Neural progenitor cell (in vitro differentiated cells): ENCODE data around the gene CYP2S1. TPM values are rescaled to one million over a fixed set of nuclear protein-coding genes. Genes with fewer than 3 reads are reported as not detected.

Experiments
- DNase-seq: peaks from one replicate; pipeline ENCODE4 v3.0.0-alpha.2; 2016; ENCODE audit warnings: low spot score
- H2AFZ ChIP-seq: fragments of 200-600 bp; sonication (generic); replicated peaks from 2 replicates; pipeline ENCODE4 v1.6.1; 2016; ENCODE audit warnings: antibody characterized with exemption
- H3F3A ChIP-seq: fragments of 200-600 bp; sonication (generic); 2 replicates; pipeline ENCODE4 v1.6.1; 2016; ENCODE audit warnings: antibody characterized with exemption, low read depth
- H3K27ac ChIP-seq: fragments of 200-600 bp; sonication (generic); 2 replicates; pipeline ENCODE4 v1.5.1; 2016; ENCODE audit warnings: mild to moderate bottlenecking
- H3K27me3 ChIP-seq: fragments of 200-600 bp; sonication (generic); 2 replicates; pipeline ENCODE4 v1.6.1; 2016; ENCODE audit warnings: mild to moderate bottlenecking, moderate library complexity
- H3K36me3 ChIP-seq: fragments of 200-600 bp; sonication (generic); 2 replicates; pipeline ENCODE4 v1.5.1; 2016
- H3K4me1 ChIP-seq: fragments of 200-600 bp; sonication (generic); 2 replicates; pipeline ENCODE4 v1.6.1; 2016; ENCODE audit warnings: mixed run types
- H3K4me2 ChIP-seq: fragments of 200-600 bp; sonication (generic); 2 replicates; pipeline ENCODE4 v1.6.1; 2016
- H3K4me3 ChIP-seq: fragments of 200-600 bp; sonication (generic); 2 replicates; pipeline ENCODE4 v1.5.1; 2016
- H3K79me2 ChIP-seq: fragments of 200-600 bp; sonication (generic); 2 replicates; pipeline ENCODE4 v1.6.1; 2016; ENCODE audit warnings: low read depth
- H3K9ac ChIP-seq: fragments of 200-600 bp; sonication (generic); 2 replicates; pipeline ENCODE4 v1.6.1; 2016
- H3K9me3 ChIP-seq: fragments of 200-600 bp; sonication (generic); 2 replicates; pipeline ENCODE4 v1.5.1; 2016; ENCODE audit warnings: low read depth
- H4K20me1 ChIP-seq: fragments of 200-600 bp; sonication (generic); 2 replicates; pipeline ENCODE4 v1.6.1; 2016; ENCODE audit warnings: low read depth
- H3K27ac Mint-ChIP-seq: 3 replicates; pipeline ENCODE4 v1.8.0; 2021; ENCODE audit warnings: mixed read lengths
- H3K27me3 Mint-ChIP-seq: 2 replicates; pipeline ENCODE4 v1.8.0; 2022; ENCODE audit warnings: low read depth, mild to moderate bottlenecking, inconsistent platforms, moderate library complexity, mixed read lengths; ENCODE audit not compliant: insufficient read depth
- H3K36me3 Mint-ChIP-seq: 3 replicates; pipeline ENCODE4 v1.8.0; 2021; ENCODE audit warnings: mixed read lengths
- H3K4me1 Mint-ChIP-seq: 3 replicates; pipeline ENCODE4 v1.8.0; 2021; ENCODE audit warnings: mixed read lengths
- H3K4me3 Mint-ChIP-seq: 3 replicates; pipeline ENCODE4 v1.8.0; 2021; ENCODE audit warnings: mild to moderate bottlenecking, moderate library complexity, mixed read lengths
- H3K9me3 Mint-ChIP-seq: 3 replicates; pipeline ENCODE4 v1.8.0; 2020; ENCODE audit warnings: mixed read lengths
- CTCF ChIP-seq: fragments of 200-600 bp; sonication (generic); IDR thresholded peaks from 2 replicates; pipeline ENCODE4 v1.5.1; 2017; ENCODE audit warnings: antibody characterized with exemption, mild to moderate bottlenecking
- EZH2 ChIP-seq: fragments of 200-600 bp; sonication (generic); IDR thresholded peaks from 2 replicates; pipeline ENCODE4 v1.6.1; 2017; ENCODE audit warnings: antibody characterized with exemption, mild to moderate bottlenecking, moderate library complexity
- EZH2phosphoT487 ChIP-seq: fragments of 200-600 bp; sonication (generic); IDR thresholded peaks from 2 replicates; pipeline ENCODE4 v1.6.1; 2017; ENCODE audit warnings: antibody characterized with exemption
- total RNA-seq: library from RNA; depleted of rRNA; stranded (reverse); fragments of >200 nt; gene quantifications from 2 replicates; pipeline ENCODE4 v1.2.3, GENCODE V29; 2015; ENCODE audit warnings: low replicate concordance

CYP2S1 gene
- total RNA-seq, 1 donor from 2014 or later: 2.0 TPM

DNA sequence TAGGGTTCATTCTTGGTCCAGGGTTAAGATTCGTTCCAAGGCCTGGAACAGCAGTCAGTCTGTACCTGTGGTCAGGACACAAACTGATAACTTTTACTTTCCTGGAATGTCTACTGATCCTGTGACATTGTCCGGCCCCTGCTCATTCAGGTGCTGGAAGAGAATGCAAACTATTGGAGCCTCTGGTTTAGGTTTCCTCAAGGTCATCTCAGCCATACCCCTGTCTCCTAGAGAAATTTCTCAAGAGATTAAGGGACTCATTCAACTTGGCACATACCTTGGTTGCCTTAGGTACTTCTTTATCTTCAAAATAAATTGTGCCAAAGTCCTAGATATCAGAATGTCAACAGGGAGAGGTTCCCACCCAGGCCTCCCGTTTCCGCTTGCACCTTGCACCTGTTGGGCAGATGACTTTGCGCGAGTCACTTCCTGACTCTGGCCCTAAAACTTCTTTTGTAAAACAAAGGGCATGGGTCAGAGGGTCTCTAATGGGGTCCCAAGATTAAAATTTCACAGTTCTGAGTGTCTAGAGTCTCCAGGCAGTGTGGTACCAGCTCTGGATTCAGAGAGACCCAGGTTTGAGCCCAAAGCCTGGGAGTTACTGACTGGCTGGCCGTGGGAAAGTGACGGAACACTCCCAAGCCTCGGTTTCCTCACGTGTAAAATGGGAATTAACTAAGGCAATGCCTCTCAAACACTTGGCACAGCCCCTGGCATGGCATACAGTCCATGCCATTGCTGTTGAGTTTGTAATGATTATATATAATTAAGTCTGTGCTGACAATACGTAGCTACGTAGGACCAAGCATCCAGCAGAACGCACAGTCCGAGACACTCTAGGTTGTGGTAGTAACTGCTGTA lies 25.8 kb upstream of the CYP2S1 start:
- no peaks in the 10 kb centered on the region for H3K9me3 ChIP-seq
- H3K4me1 ChIP-seq: no peaks in the 10 kb centered on the region
- H3K27me3 ChIP-seq: no peaks in the 10 kb centered on the region
- H3K4me2 ChIP-seq: no peak overlapping the region
- no peak overlapping the region for H3K27ac Mint-ChIP-seq
- H3K4me3 ChIP-seq: no peak overlapping the region
- peaks cover 3% of the 10 kb centered on the region for H3K4me1 Mint-ChIP-seq
- H3K36me3 ChIP-seq: no peaks in the 10 kb centered on the region
- H3K27ac ChIP-seq: no peak overlapping the region
- H3K79me2 ChIP-seq: no peaks in the 10 kb centered on the region
- H3K4me3 Mint-ChIP-seq: no peak overlapping the region
- no peak for TF ChIP-seq CTCF
- no peak for TF ChIP-seq EZH2phosphoT487
- TF ChIP-seq EZH2: no peak
- DNase-seq: no peak
- no peaks in the 10 kb centered on the region for H3F3A ChIP-seq
- H4K20me1 ChIP-seq: no peaks in the 10 kb centered on the region
- H3K9me3 Mint-ChIP-seq: no peaks in the 10 kb centered on the region
- no peaks in the 10 kb centered on the region for H3K36me3 Mint-ChIP-seq
- H3K9ac ChIP-seq: no peak overlapping the region
- no peak overlapping the region for H2AFZ ChIP-seq
- H3K27me3 Mint-ChIP-seq: peaks cover 2% of the 10 kb centered on the region

GRCh38 chr19:41172297-41173164 lies 20.5 kb upstream of the CYP2S1 start:
- Histone ChIP-seq H3K36me3 (no peaks in the 10 kb centered on the region), H4K20me1 (no peaks in the 10 kb centered on the region), H3K4me3 (no peak overlapping the region), H3K9me3 (no peaks in the 10 kb centered on the region), H3K9ac (no peak overlapping the region), H3K27ac (no peak overlapping the region), H2AFZ (no peak overlapping the region), H3K27me3 (no peaks in the 10 kb centered on the region), H3K79me2 (no peaks in the 10 kb centered on the region), H3K4me1 (no peaks in the 10 kb centered on the region), H3F3A (peaks cover 8% of the 10 kb centered on the region), H3K4me2 (no peak overlapping the region)
- Mint-ChIP-seq H3K9me3 (no peaks in the 10 kb centered on the region), H3K4me1 (peaks cover 16% of the 10 kb centered on the region), H3K4me3 (no peak overlapping the region), H3K27me3 (peaks cover 6% of the 10 kb centered on the region), H3K36me3 (no peaks in the 10 kb centered on the region), H3K27ac (no peak overlapping the region)
- DNase-seq: no peak
- TF ChIP-seq EZH2phosphoT487 (no peak), CTCF (no peak), EZH2 (no peak)

DNA sequence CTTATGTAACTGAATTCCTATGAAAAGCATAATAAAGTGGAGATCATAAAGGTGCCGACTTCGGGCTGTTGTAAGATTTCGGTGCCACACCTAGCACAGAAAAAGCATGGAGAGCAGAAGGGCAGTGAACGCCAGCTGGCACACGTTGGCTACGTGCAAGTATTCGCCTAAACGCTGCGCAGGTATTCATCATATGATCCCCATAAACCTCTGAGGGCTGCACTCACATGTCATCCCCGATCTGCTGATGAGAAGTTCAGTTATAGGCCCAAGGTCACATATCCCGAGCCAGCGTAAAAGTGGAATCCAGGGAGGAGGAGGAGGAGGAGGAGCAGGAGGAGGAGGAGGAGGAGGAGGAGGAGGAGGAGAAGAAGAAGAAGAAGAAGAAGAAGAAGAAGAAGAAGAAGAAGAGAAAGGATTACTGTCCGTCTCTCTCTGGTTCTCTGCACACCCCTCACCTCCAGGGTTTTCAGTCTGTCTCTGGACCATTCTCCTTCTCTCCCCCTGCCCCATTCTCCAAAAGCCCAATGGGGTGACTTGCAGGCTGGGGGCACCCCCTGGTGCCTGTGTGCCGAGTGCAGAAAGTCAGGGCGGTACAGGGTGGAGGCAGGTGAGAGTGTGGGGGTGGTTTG lies 18.6 kb upstream of the CYP2S1 start:
- DNase-seq: no peak
- Histone ChIP-seq H3K4me2 (no peak overlapping the region), H3K79me2 (no peaks in the 10 kb centered on the region), H3K27me3 (no peaks in the 10 kb centered on the region), H3F3A (peaks cover 8% of the 10 kb centered on the region), H3K9me3 (no peaks in the 10 kb centered on the region), H3K4me3 (no peak overlapping the region), H3K36me3 (no peaks in the 10 kb centered on the region), H3K27ac (no peak overlapping the region), H3K4me1 (no peaks in the 10 kb centered on the region), H2AFZ (no peak overlapping the region), H3K9ac (no peak overlapping the region), H4K20me1 (no peaks in the 10 kb centered on the region)
- no peaks in the 10 kb centered on the region for H3K36me3 Mint-ChIP-seq
- peaks cover 14% of the 10 kb centered on the region for H3K4me1 Mint-ChIP-seq
- peaks cover 5% of the 10 kb centered on the region for H3K9me3 Mint-ChIP-seq
- H3K4me3 Mint-ChIP-seq: no peak overlapping the region
- peaks cover 8% of the 10 kb centered on the region for H3K27me3 Mint-ChIP-seq
- peak overlapping the region; percentile 17 for H3K27ac Mint-ChIP-seq
- TF ChIP-seq EZH2phosphoT487 (no peak), EZH2 (no peak), CTCF (no peak)
